Measurements from ENCODE around the gene ENPP6. TPM values are rescaled to one million over a fixed set of nuclear protein-coding genes. Genes with fewer than 3 reads are reported as not detected.

Gene ENPP6
- total and polyA plus RNA-seq, 2 donors (not counting 1 experiment from before 2014, with no cell fraction given) = 0.01 TPM; not detected in 1

DNA sequence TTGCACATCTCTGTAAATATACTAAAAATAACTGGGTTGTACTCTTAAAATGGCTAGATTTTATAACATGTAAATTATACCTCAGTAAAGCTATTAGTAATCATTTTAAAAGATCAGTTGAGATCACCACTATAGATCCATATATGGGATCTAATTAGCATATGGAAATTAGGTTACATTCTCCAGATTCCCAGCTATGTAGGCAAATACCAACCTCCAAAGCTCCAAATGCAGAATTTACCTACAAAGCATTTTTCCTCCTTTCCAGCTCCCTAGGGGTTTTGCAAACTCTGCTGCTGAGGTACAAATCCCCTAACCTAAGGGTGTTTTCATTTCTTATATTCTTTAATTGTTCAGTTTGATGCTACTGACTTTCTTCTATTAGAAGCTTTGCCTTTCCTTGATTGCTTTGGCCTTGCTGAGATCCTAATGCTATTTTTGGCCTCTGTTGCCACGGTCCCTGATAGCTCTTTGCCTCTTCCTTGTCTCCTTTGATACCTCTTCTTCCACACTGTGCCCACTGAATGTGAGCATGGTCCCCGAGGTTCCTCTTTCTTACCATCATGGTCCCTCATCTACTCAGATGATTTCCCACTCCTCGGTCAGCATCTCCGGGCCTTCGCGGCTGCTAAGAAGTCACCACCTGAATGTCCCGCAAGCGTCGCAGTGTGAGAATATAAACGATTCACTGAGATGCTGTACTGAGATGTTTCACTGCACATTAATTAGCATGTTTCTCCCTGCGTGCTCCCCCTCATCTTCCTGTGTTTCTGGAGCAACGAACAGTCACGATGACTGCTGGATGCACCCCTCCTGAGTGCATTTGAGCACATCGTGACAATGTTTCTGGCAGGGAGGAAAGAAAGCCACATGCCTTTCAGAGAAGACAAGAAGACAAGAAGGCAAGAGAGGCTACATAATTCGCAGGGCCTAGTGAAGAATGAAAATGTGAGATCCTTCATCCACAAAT lies 23.8 kb downstream of the ENPP6 start:
- 95% methylated on average over 14 of the region's 15 CpGs for WGBS (ENCODE audit: insufficient coverage)
- Histone ChIP-seq H3K4me1 (ENCODE audit: control insufficient read depth in 2 of 2, insufficient read depth in 2 of 2, low read length in 2 of 2) (no peaks in the 10 kb centered on the region), H3K36me3 (replicated peaks in 1 of 2; ENCODE audit: control extremely low read depth in 1 of 2, control insufficient read depth in 1 of 2, extremely low read depth in 1 of 2, insufficient read depth in 2 of 2, low read length in 1 of 2) (no peaks in the 10 kb centered on the region), H3K4me2 (replicated peaks; ENCODE audit: low read depth, low read length, poor library complexity, severe bottlenecking) (no peak overlapping the region), H2AFZ (ENCODE audit: insufficient read depth, low read depth, low read length, poor library complexity, severe bottlenecking) (no peak overlapping the region), H3K9ac (ENCODE audit: low read length) (no peak overlapping the region), H3K27ac (ENCODE audit: low read length in 2 of 2) (no peak overlapping the region), H4K20me1 (ENCODE audit: control insufficient read depth, insufficient read depth, low read length, poor library complexity, severe bottlenecking) (no peaks in the 10 kb centered on the region), H3K4me3 (ENCODE audit: control extremely low read depth in 1 of 5, extremely low read depth in 1 of 5, insufficient read depth in 1 of 5, low read depth in 2 of 5, low read length in 4 of 5) (no peak overlapping the region), H3K9me3 (ENCODE audit: control extremely low read depth in 1 of 3, control insufficient read depth in 2 of 3, insufficient read depth in 1 of 3, low read length in 2 of 3) (no peaks in the 10 kb centered on the region), H3K79me2 (ENCODE audit: control insufficient read depth, insufficient read depth, low read length) (no peaks in the 10 kb centered on the region), H3K27me3 (replicated peaks in 1 of 4; ENCODE audit: control extremely low read depth in 1 of 4, control insufficient read depth in 3 of 4, insufficient read depth in 4 of 4, low read length in 3 of 4) (no peaks in the 10 kb centered on the region)
- H3K27ac Mint-ChIP-seq = no peak overlapping the region
- no peak for TF ChIP-seq EZH2 (IDR thresholded peaks at IDR 0.05; ENCODE audit: borderline replicate concordance, insufficient read depth, low read depth, low read length, poor library complexity, severe bottlenecking)
- no peak for TF ChIP-seq CTCF (IDR thresholded peaks at IDR 0.05)
- no peak for DNase-seq
- ChIA-PET CTCF (no interaction called here), POLR2A (no interaction called here)
- H3K4me1 Mint-ChIP-seq = no peaks in the 10 kb centered on the region
- no peak overlapping the region for H3K4me3 Mint-ChIP-seq
- ATAC-seq (ENCODE audit: low read depth) = no peak
- no peaks in the 10 kb centered on the region for H3K9me3 Mint-ChIP-seq (ENCODE audit: insufficient read depth)
- H3K27me3 Mint-ChIP-seq = peaks cover 15% of the 10 kb centered on the region
- intact Hi-C loops (cut with micrococcal nuclease) = no loop called here

- H3K9ac ChIP-seq (ENCODE audit: low read length) = no peak overlapping the region
- POLR2A ChIA-PET = no interaction called here
- DNase-seq (no peak), ATAC-seq (ENCODE audit: low read depth) (no peak)
- H3K36me3 ChIP-seq (replicated peaks in 1 of 2; ENCODE audit: control extremely low read depth in 1 of 2, control insufficient read depth in 1 of 2, extremely low read depth in 1 of 2, insufficient read depth in 2 of 2, low read length in 1 of 2) = no peaks in the 10 kb centered on the region
- intact Hi-C loops (cut with micrococcal nuclease) = no loop called here
- no peaks in the 10 kb centered on the region for H3K4me1 ChIP-seq (ENCODE audit: control insufficient read depth in 2 of 2, insufficient read depth in 2 of 2, low read length in 2 of 2)
- no peak overlapping the region for H3K4me3 ChIP-seq (ENCODE audit: control extremely low read depth in 1 of 5, extremely low read depth in 1 of 5, insufficient read depth in 1 of 5, low read depth in 2 of 5, low read length in 4 of 5)
- H3K4me3 Mint-ChIP-seq = no peak overlapping the region
- peaks cover 15% of the 10 kb centered on the region for H3K27me3 Mint-ChIP-seq
- no peak overlapping the region for H3K27ac ChIP-seq (ENCODE audit: low read length in 2 of 2)
- no peak overlapping the region for H2AFZ ChIP-seq (ENCODE audit: insufficient read depth, low read depth, low read length, poor library complexity, severe bottlenecking)
- no peaks in the 10 kb centered on the region for H3K9me3 ChIP-seq (ENCODE audit: control extremely low read depth in 1 of 3, control insufficient read depth in 2 of 3, insufficient read depth in 1 of 3, low read length in 2 of 3)
- CTCF ChIA-PET = no interaction called here
- no peaks in the 10 kb centered on the region for H3K9me3 Mint-ChIP-seq (ENCODE audit: insufficient read depth)
- H3K79me2 ChIP-seq (ENCODE audit: control insufficient read depth, insufficient read depth, low read length) = no peaks in the 10 kb centered on the region
- no peak overlapping the region for H3K4me2 ChIP-seq (replicated peaks; ENCODE audit: low read depth, low read length, poor library complexity, severe bottlenecking)
- WGBS (ENCODE audit: insufficient coverage) = 100% methylated on average over 1 of the region's 2 CpGs
- TF ChIP-seq CTCF (IDR thresholded peaks at IDR 0.05) (no peak), EZH2 (IDR thresholded peaks at IDR 0.05; ENCODE audit: borderline replicate concordance, insufficient read depth, low read depth, low read length, poor library complexity, severe bottlenecking) (no peak)
- H3K27me3 ChIP-seq (replicated peaks in 1 of 4; ENCODE audit: control extremely low read depth in 1 of 4, control insufficient read depth in 3 of 4, insufficient read depth in 4 of 4, low read length in 3 of 4) = no peaks in the 10 kb centered on the region
- no peak overlapping the region for H3K27ac Mint-ChIP-seq
- no peaks in the 10 kb centered on the region for H4K20me1 ChIP-seq (ENCODE audit: control insufficient read depth, insufficient read depth, low read length, poor library complexity, severe bottlenecking)
- H3K4me1 Mint-ChIP-seq = no peaks in the 10 kb centered on the region
Measured at GRCh38 chr4:184192933-184193332, 24.7 kb downstream of the ENPP6 start.
